ENCODE measurements around the gene ARHGAP15. TPM values are rescaled to one million over a fixed set of nuclear protein-coding genes. Genes with fewer than 3 reads are reported as not detected.

Gene ARHGAP15
- total RNA-seq, 1 donor from 2014 or later = 54.1 TPM

- intact Hi-C loops (cut with micrococcal nuclease) = no loop called here
Measured at GRCh38 chr2:143575340-143575739, 446.1 kb downstream of the ARHGAP15 start.

GRCh38 chr2:143577489-143577888, 448.3 kb downstream of the ARHGAP15 start:
- no peak overlapping the region for H3K4me3 Mint-ChIP-seq (ENCODE audit: low read depth)
- peaks cover 18% of the 10 kb centered on the region for H3K4me1 Mint-ChIP-seq (ENCODE audit: low read depth)
- intact Hi-C loops (cut with micrococcal nuclease) = no loop called here

More at GRCh38 chr2:143575340-143575739, 446.1 kb downstream of the ARHGAP15 start:
- H3K27me3 Mint-ChIP-seq (ENCODE audit: low read depth) = no peaks in the 10 kb centered on the region
- H3K4me1 Mint-ChIP-seq (ENCODE audit: low read depth) = peaks cover 4% of the 10 kb centered on the region
- no peak for DNase-seq (ENCODE audit: low spot score)
- no peak overlapping the region for H3K4me3 Mint-ChIP-seq (ENCODE audit: low read depth)
- H3K9me3 Mint-ChIP-seq = no peaks in the 10 kb centered on the region
- H3K27ac Mint-ChIP-seq = no peak overlapping the region
- H3K36me3 Mint-ChIP-seq (ENCODE audit: low read depth) = peaks cover 16% of the 10 kb centered on the region

GRCh38 chr2:143579456-143579855, 450.2 kb downstream of the ARHGAP15 start:
- intact Hi-C loops (cut with micrococcal nuclease) = no loop called here
- no peaks in the 10 kb centered on the region for H3K27me3 Mint-ChIP-seq (ENCODE audit: low read depth)
- H3K36me3 Mint-ChIP-seq (ENCODE audit: low read depth) = peaks cover 15% of the 10 kb centered on the region
- H3K4me3 Mint-ChIP-seq (ENCODE audit: low read depth) = no peak overlapping the region
- no peak for DNase-seq (ENCODE audit: low spot score)
- H3K9me3 Mint-ChIP-seq = no peaks in the 10 kb centered on the region
- no peak overlapping the region for H3K27ac Mint-ChIP-seq
- H3K4me1 Mint-ChIP-seq (ENCODE audit: low read depth) = peaks cover 20% of the 10 kb centered on the region

More at GRCh38 chr2:143577489-143577888, 448.3 kb downstream of the ARHGAP15 start:
- DNase-seq (ENCODE audit: low spot score) = no peak
- H3K9me3 Mint-ChIP-seq = no peaks in the 10 kb centered on the region
- H3K36me3 Mint-ChIP-seq (ENCODE audit: low read depth) = peaks cover 10% of the 10 kb centered on the region
- no peak overlapping the region for H3K27ac Mint-ChIP-seq
- H3K27me3 Mint-ChIP-seq (ENCODE audit: low read depth) = no peaks in the 10 kb centered on the region

GRCh38 chr2:143581134-143581533, 451.9 kb downstream of the ARHGAP15 start:
- H3K4me1 Mint-ChIP-seq (ENCODE audit: low read depth) = peaks cover 19% of the 10 kb centered on the region
- no peak overlapping the region for H3K27ac Mint-ChIP-seq
- no peak overlapping the region for H3K4me3 Mint-ChIP-seq (ENCODE audit: low read depth)
- intact Hi-C loops (cut with micrococcal nuclease) = no loop called here
- DNase-seq (ENCODE audit: low spot score) = no peak
- no peaks in the 10 kb centered on the region for H3K27me3 Mint-ChIP-seq (ENCODE audit: low read depth)
- no peaks in the 10 kb centered on the region for H3K9me3 Mint-ChIP-seq
- H3K36me3 Mint-ChIP-seq (ENCODE audit: low read depth) = peaks cover 14% of the 10 kb centered on the region

GRCh38 chr2:143582046-143582747, 453.0 kb downstream of the ARHGAP15 start:
- Mint-ChIP-seq H3K27me3 (ENCODE audit: low read depth) (no peaks in the 10 kb centered on the region), H3K27ac (no peak overlapping the region), H3K9me3 (no peaks in the 10 kb centered on the region), H3K36me3 (ENCODE audit: low read depth) (peaks cover 15% of the 10 kb centered on the region), H3K4me3 (ENCODE audit: low read depth) (no peak overlapping the region), H3K4me1 (ENCODE audit: low read depth) (peaks cover 19% of the 10 kb centered on the region)
- DNase-seq (ENCODE audit: low spot score) = no peak
- intact Hi-C loops (cut with micrococcal nuclease) = no loop called here

GRCh38 chr2:143584936-143585335, 455.7 kb downstream of the ARHGAP15 start:
- Mint-ChIP-seq H3K9me3 (no peaks in the 10 kb centered on the region), H3K4me1 (ENCODE audit: low read depth) (peaks cover 24% of the 10 kb centered on the region), H3K36me3 (ENCODE audit: low read depth) (peaks cover 28% of the 10 kb centered on the region), H3K27me3 (ENCODE audit: low read depth) (no peaks in the 10 kb centered on the region), H3K4me3 (ENCODE audit: low read depth) (no peak overlapping the region), H3K27ac (no peak overlapping the region)
- intact Hi-C loops (cut with micrococcal nuclease) = no loop called here
- no peak for DNase-seq (ENCODE audit: low spot score)

- DNase-seq (ENCODE audit: low spot score) = no peak
- intact Hi-C loops (cut with micrococcal nuclease) = no loop called here
- Mint-ChIP-seq H3K36me3 (ENCODE audit: low read depth) (peaks cover 32% of the 10 kb centered on the region), H3K27ac (no peak overlapping the region), H3K9me3 (no peaks in the 10 kb centered on the region), H3K4me3 (ENCODE audit: low read depth) (no peak overlapping the region), H3K4me1 (ENCODE audit: low read depth) (peaks cover 18% of the 10 kb centered on the region), H3K27me3 (ENCODE audit: low read depth) (no peaks in the 10 kb centered on the region)
Measured at GRCh38 chr2:143586119-143586518, 456.9 kb downstream of the ARHGAP15 start.

- H3K4me1 Mint-ChIP-seq (ENCODE audit: low read depth) = peaks cover 5% of the 10 kb centered on the region
- no peak overlapping the region for H3K27ac Mint-ChIP-seq
- no peaks in the 10 kb centered on the region for H3K27me3 Mint-ChIP-seq (ENCODE audit: low read depth)
- no peak overlapping the region for H3K4me3 Mint-ChIP-seq (ENCODE audit: low read depth)
- no peak for DNase-seq (ENCODE audit: low spot score)
- intact Hi-C loops (cut with micrococcal nuclease) = no loop called here
- H3K36me3 Mint-ChIP-seq (ENCODE audit: low read depth) = peaks cover 32% of the 10 kb centered on the region
- H3K9me3 Mint-ChIP-seq = no peaks in the 10 kb centered on the region
Measured at GRCh38 chr2:143588746-143589145, 459.5 kb downstream of the ARHGAP15 start.

- no peak overlapping the region for H3K27ac Mint-ChIP-seq
- DNase-seq (ENCODE audit: low spot score) = no peak
- H3K27me3 Mint-ChIP-seq (ENCODE audit: low read depth) = no peaks in the 10 kb centered on the region
- intact Hi-C loops (cut with micrococcal nuclease) = no loop called here
- peaks cover under 1% of the 10 kb centered on the region for H3K4me1 Mint-ChIP-seq (ENCODE audit: low read depth)
- no peaks in the 10 kb centered on the region for H3K9me3 Mint-ChIP-seq
- no peak overlapping the region for H3K4me3 Mint-ChIP-seq (ENCODE audit: low read depth)
- peaks cover 17% of the 10 kb centered on the region for H3K36me3 Mint-ChIP-seq (ENCODE audit: low read depth)
Measured at GRCh38 chr2:143594161-143594560, 464.9 kb downstream of the ARHGAP15 start.

- H3K4me1 Mint-ChIP-seq (ENCODE audit: low read depth) = no peaks in the 10 kb centered on the region
- peaks cover 17% of the 10 kb centered on the region for H3K36me3 Mint-ChIP-seq (ENCODE audit: low read depth)
- intact Hi-C loops (cut with micrococcal nuclease) = no loop called here
- H3K9me3 Mint-ChIP-seq = no peaks in the 10 kb centered on the region
- no peak for DNase-seq (ENCODE audit: low spot score)
- H3K27ac Mint-ChIP-seq = no peak overlapping the region
- H3K4me3 Mint-ChIP-seq (ENCODE audit: low read depth) = no peak overlapping the region
- no peaks in the 10 kb centered on the region for H3K27me3 Mint-ChIP-seq (ENCODE audit: low read depth)
Measured at GRCh38 chr2:143594745-143595144, 465.5 kb downstream of the ARHGAP15 start.

GRCh38 chr2:143600116-143600515, 470.9 kb downstream of the ARHGAP15 start:
- DNase-seq (ENCODE audit: low spot score) = no peak
- H3K4me1 Mint-ChIP-seq (ENCODE audit: low read depth) = no peaks in the 10 kb centered on the region
- no peak overlapping the region for H3K27ac Mint-ChIP-seq
- no peak overlapping the region for H3K4me3 Mint-ChIP-seq (ENCODE audit: low read depth)
- H3K27me3 Mint-ChIP-seq (ENCODE audit: low read depth) = no peaks in the 10 kb centered on the region
- H3K36me3 Mint-ChIP-seq (ENCODE audit: low read depth) = peaks cover 15% of the 10 kb centered on the region
- no peaks in the 10 kb centered on the region for H3K9me3 Mint-ChIP-seq
- intact Hi-C loops (cut with micrococcal nuclease) = no loop called here

- Mint-ChIP-seq H3K4me3 (ENCODE audit: low read depth) (no peak overlapping the region), H3K27me3 (ENCODE audit: low read depth) (no peaks in the 10 kb centered on the region), H3K9me3 (no peaks in the 10 kb centered on the region), H3K36me3 (ENCODE audit: low read depth) (peaks cover 12% of the 10 kb centered on the region), H3K27ac (no peak overlapping the region), H3K4me1 (ENCODE audit: low read depth) (no peaks in the 10 kb centered on the region)
- intact Hi-C loops (cut with micrococcal nuclease) = no loop called here
- DNase-seq (ENCODE audit: low spot score) = no peak
Measured at GRCh38 chr2:143601828-143602227, 472.6 kb downstream of the ARHGAP15 start.

GRCh38 chr2:143603035-143603655, 473.9 kb downstream of the ARHGAP15 start:
- Mint-ChIP-seq H3K27ac (no peak overlapping the region), H3K4me1 (ENCODE audit: low read depth) (peaks cover 7% of the 10 kb centered on the region), H3K27me3 (ENCODE audit: low read depth) (no peaks in the 10 kb centered on the region), H3K9me3 (no peaks in the 10 kb centered on the region), H3K4me3 (ENCODE audit: low read depth) (no peak overlapping the region), H3K36me3 (ENCODE audit: low read depth) (peaks cover 24% of the 10 kb centered on the region)
- intact Hi-C loops (cut with micrococcal nuclease) = no loop called here
- no peak for DNase-seq (ENCODE audit: low spot score)

Data from activated T-helper 2 cell treated with anti-CD3 and anti-CD28 coated beads, Interferon-gamma antibody, Interleukin-2, Interleukin-4, amounts not matched to agents 10 μg/mL and 5 μg/mL and 100 μg/mL, durations not matched to agents 14 hours and 24 hours and 36 hours (primary cell).